WTC11 (cell line): Measurements from ENCODE around the gene MAML3. TPM values are rescaled to one million over a fixed set of nuclear protein-coding genes. Genes with fewer than 3 reads are reported as not detected.

ENCODE experiments used
- ATAC-seq: fragments of 200-7000 bp; cut with Tn5 transposase; 2 replicates; pipeline ENCODE4 v1.10.0; 2021; ENCODE audit warnings: mild to moderate bottlenecking, moderate library complexity
- CTCF ChIA-PET: fragments of 300-600 bp; sonication (Branson Sonifier 250); formaldehyde crosslinking; loops from one replicate; lab custom pipeline; 2021; ENCODE audit warnings: antibody characterized with exemption; lab: Charles Lee
- POLR2A ChIA-PET: fragments of 350-600 bp; sonication (Branson Sonifier 250); formaldehyde crosslinking; loops from one replicate; lab custom pipeline; 2021; ENCODE audit warnings: antibody characterized with exemption; lab: Charles Lee
- DNase-seq: peaks from one replicate; pipeline ENCODE4 v3.0.0; 2021; ENCODE audit warnings: low spot score
- H3K27ac Mint-ChIP-seq: 2 replicates; pipeline ENCODE4 v1.8.0; 2021; ENCODE audit warnings: mixed read lengths
- H3K27me3 Mint-ChIP-seq: 2 replicates; pipeline ENCODE4 v1.8.0; 2021; ENCODE audit warnings: low read depth, mild to moderate bottlenecking, moderate library complexity, mixed read lengths
- H3K36me3 Mint-ChIP-seq: 2 replicates; pipeline ENCODE4 v1.8.0; 2021; ENCODE audit warnings: mixed read lengths
- H3K4me1 Mint-ChIP-seq: 2 replicates; pipeline ENCODE4 v1.8.0; 2022; ENCODE audit warnings: mixed read lengths
- H3K4me3 Mint-ChIP-seq: 2 replicates; pipeline ENCODE4 v1.8.0; 2021; ENCODE audit warnings: mild to moderate bottlenecking, moderate library complexity, mixed read lengths
- H3K9me3 Mint-ChIP-seq: 2 replicates; pipeline ENCODE4 v1.8.0; 2021; ENCODE audit warnings: mixed read lengths
- AR ChIP-seq: fragments of 250-450 bp; sonication (Bioruptor Pico); IDR thresholded peaks from 2 replicates; pipeline ENCODE4 v1.9.0; 2021; ENCODE audit warnings: mild to moderate bottlenecking
- CBFB ChIP-seq: sonication (generic); formaldehyde crosslinking; IDR thresholded peaks from 2 replicates; pipeline ENCODE4 v1.8.1; 2022; ENCODE audit warnings: mild to moderate bottlenecking, low read depth, missing genetic modification reagents
- ERG ChIP-seq: fragments of 250-450 bp; sonication (Bioruptor Pico); IDR thresholded peaks from 2 replicates; pipeline ENCODE4 v1.8.0; 2021; ENCODE audit warnings: mild to moderate bottlenecking
- HMGA2 ChIP-seq: fragments of 250-450 bp; sonication (Bioruptor Pico); IDR thresholded peaks from 2 replicates; pipeline ENCODE4 v1.4.0; 2021; ENCODE audit warnings: mild to moderate bottlenecking, moderate library complexity
- NFATC4 ChIP-seq: fragments of 250-450 bp; sonication (Bioruptor Pico); IDR thresholded peaks from 2 replicates; pipeline ENCODE4 v1.9.0; 2021; ENCODE audit warnings: mild to moderate bottlenecking
- NR2C2 ChIP-seq: sonication (generic); formaldehyde crosslinking; IDR thresholded peaks from 2 replicates; pipeline ENCODE4 v1.8.0; 2022; ENCODE audit warnings: mild to moderate bottlenecking, missing genetic modification reagents
- PRDM15 ChIP-seq: sonication (generic); formaldehyde crosslinking; IDR thresholded peaks from 2 replicates; pipeline ENCODE4 v1.8.0; 2022; ENCODE audit warnings: missing genetic modification reagents
- RELA ChIP-seq: sonication (generic); formaldehyde crosslinking; IDR thresholded peaks from 2 replicates; pipeline ENCODE4 v1.8.1; 2022; ENCODE audit warnings: missing genetic modification reagents, mild to moderate bottlenecking, borderline replicate concordance
- SP1 ChIP-seq: sonication (generic); formaldehyde crosslinking; conservative IDR thresholded peaks from 2 replicates; pipeline ENCODE4 v1.8.1; 2022; ENCODE audit warnings: missing genetic modification reagents
- TEAD1 ChIP-seq: sonication (generic); formaldehyde crosslinking; IDR thresholded peaks from 2 replicates; pipeline ENCODE4 v1.8.0; 2022; ENCODE audit warnings: mild to moderate bottlenecking, missing genetic modification reagents
- ZBTB21 ChIP-seq: sonication (generic); formaldehyde crosslinking; IDR thresholded peaks from 2 replicates; pipeline ENCODE4 v1.8.1; 2023; ENCODE audit warnings: mild to moderate bottlenecking, missing genetic modification reagents, borderline replicate concordance
- ZNF121 ChIP-seq: sonication (generic); formaldehyde crosslinking; IDR thresholded peaks from 2 replicates; pipeline ENCODE4 v1.8.0; 2023; ENCODE audit warnings: missing genetic modification reagents
- ZNF138 ChIP-seq: sonication (generic); formaldehyde crosslinking; conservative IDR thresholded peaks from 2 replicates; pipeline ENCODE4 v1.8.1; 2022; ENCODE audit warnings: mild to moderate bottlenecking, moderate library complexity, missing genetic modification reagents
- ZNF416 ChIP-seq: fragments of 250-450 bp; sonication (Bioruptor Pico); IDR thresholded peaks from 2 replicates; pipeline ENCODE4 v1.9.0; 2021; ENCODE audit warnings: mild to moderate bottlenecking, inconsistent platforms
- ZNF425 ChIP-seq: fragments of 250-450 bp; sonication (Bioruptor Pico); conservative IDR thresholded peaks from 2 replicates; pipeline ENCODE4 v1.9.0; 2021; ENCODE audit warnings: mild to moderate bottlenecking
- ZSCAN18 ChIP-seq: fragments of 250-450 bp; sonication (Bioruptor Pico); IDR thresholded peaks from 2 replicates; pipeline ENCODE4 v2.1.2; 2022; ENCODE audit warnings: mild to moderate bottlenecking, moderate library complexity
- total RNA-seq: library from RNA; stranded (reverse); gene quantifications from 3 replicates; pipeline ENCODE4 v1.2.3, GENCODE V29; 2021

MAML3 gene
- total RNA-seq, 1 experiment from 2014 or later: 7.4 TPM

- no peak for TF ChIP-seq RELA (CRISPR knock-in tag)
- TF ChIP-seq ZSCAN18 (CRISPR knock-in tag): no peak
- TF ChIP-seq ZNF138: no peak
- TF ChIP-seq AR (CRISPR knock-in tag): no peak
- no peak for TF ChIP-seq TEAD1 (CRISPR knock-in tag)
- no peak for TF ChIP-seq SP1
- TF ChIP-seq ZNF416: no peak
- TF ChIP-seq ERG (CRISPR knock-in tag): no peak
- TF ChIP-seq HMGA2 (CRISPR knock-in tag): no peak
- no peak for TF ChIP-seq NR2C2
- no peak for TF ChIP-seq NFATC4
- no peak for TF ChIP-seq CBFB (CRISPR knock-in tag)
- no peak overlapping the region for H3K27ac Mint-ChIP-seq
- H3K4me3 Mint-ChIP-seq: no peak overlapping the region
- no peak for ATAC-seq
- DNase-seq: no peak
- POLR2A ChIA-PET: no interaction called here
- H3K36me3 Mint-ChIP-seq: no peaks in the 10 kb centered on the region
- CTCF ChIA-PET: no interaction called here
- H3K4me1 Mint-ChIP-seq: peaks cover 21% of the 10 kb centered on the region
- H3K27me3 Mint-ChIP-seq: no peaks in the 10 kb centered on the region
- H3K9me3 Mint-ChIP-seq: no peaks in the 10 kb centered on the region
Observed at GRCh38 chr4:140125374-140125773, 28.6 kb downstream of the MAML3 start.

GRCh38 chr4:140123666-140124377, 30.2 kb downstream of the MAML3 start:
- POLR2A ChIA-PET: no interaction called here

More at GRCh38 chr4:140123666-140124377, 30.2 kb downstream of the MAML3 start:
- no peaks in the 10 kb centered on the region for H3K36me3 Mint-ChIP-seq
- H3K9me3 Mint-ChIP-seq: no peaks in the 10 kb centered on the region
- ATAC-seq: no peak
- TF ChIP-seq HMGA2 (CRISPR knock-in tag) (no peak), ZSCAN18 (CRISPR knock-in tag) (no peak), ZBTB21 (CRISPR knock-in tag) (no peak), ZNF138 (no peak), ZNF425 (CRISPR knock-in tag) (no peak), ZNF121 (CRISPR knock-in tag) (no peak), PRDM15 (no peak)
- TF ChIP-seq, all 79 proteins: peak for 0
- Mint-ChIP-seq H3K4me1 (peaks cover 21% of the 10 kb centered on the region), H3K27ac (peak overlapping the region; percentile 68), H3K27me3 (no peaks in the 10 kb centered on the region), H3K4me3 (no peak overlapping the region)
- CTCF ChIA-PET: interaction anchor here (0.9 kb wide), 1 partner anchor 130 kb away, joined by 3 read pairs; no protein-coding TSS in a partner anchor
- DNase-seq: no peak
